ENCODE results near the gene PEMT.

DNA sequence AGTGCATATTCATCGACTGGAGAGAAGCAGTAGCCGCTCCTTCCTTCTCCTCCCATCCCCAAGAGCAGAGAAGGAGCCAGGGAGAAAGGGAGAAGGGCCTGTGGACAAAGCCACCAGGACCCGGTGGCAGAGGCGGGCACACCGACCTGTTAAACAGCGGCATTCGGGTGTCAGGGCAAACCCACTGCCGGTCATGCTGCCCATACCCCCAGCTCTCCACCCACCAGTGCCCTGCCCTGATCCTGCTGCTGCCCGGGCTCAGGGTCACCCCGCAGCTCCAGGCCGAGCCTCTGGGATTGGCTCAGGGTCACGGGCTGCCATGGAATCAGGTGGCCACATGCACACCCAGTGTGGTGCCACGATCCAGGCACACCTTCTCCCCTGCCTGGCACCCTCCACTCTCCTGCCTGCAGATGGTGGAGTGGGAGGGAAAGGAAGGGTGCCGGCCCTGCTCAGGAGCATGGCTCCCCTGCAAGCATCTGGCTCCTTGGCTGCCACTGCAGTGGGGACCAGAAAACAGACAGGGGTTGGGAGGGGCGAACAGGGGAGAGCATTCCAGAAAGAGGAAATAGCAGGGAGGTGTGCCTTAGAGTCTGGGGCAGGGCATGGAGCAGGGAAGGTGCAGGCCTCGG is 77.0 kb downstream of the PEMT start:
- TF ChIP-seq, protein P1, sequence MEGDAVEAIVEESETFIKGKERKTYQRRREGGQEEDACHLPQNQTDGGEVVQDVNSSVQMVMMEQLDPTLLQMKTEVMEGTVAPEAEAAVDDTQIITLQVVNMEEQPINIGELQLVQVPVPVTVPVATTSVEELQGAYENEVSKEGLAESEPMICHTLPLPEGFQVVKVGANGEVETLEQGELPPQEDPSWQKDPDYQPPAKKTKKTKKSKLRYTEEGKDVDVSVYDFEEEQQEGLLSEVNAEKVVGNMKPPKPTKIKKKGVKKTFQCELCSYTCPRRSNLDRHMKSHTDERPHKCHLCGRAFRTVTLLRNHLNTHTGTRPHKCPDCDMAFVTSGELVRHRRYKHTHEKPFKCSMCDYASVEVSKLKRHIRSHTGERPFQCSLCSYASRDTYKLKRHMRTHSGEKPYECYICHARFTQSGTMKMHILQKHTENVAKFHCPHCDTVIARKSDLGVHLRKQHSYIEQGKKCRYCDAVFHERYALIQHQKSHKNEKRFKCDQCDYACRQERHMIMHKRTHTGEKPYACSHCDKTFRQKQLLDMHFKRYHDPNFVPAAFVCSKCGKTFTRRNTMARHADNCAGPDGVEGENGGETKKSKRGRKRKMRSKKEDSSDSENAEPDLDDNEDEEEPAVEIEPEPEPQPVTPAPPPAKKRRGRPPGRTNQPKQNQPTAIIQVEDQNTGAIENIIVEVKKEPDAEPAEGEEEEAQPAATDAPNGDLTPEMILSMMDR (IDR thresholded peaks at IDR 0.05): no peak
- TF ChIP-seq EZH2 (IDR thresholded peaks at IDR 0.05; ENCODE audit: borderline replicate concordance, insufficient read depth, low read depth, low read length, poor library complexity, severe bottlenecking): no peak
